NCI-H1092 treated with DMSO at 0.1 percent for 48 hours (cell line): ENCODE results near the gene EBI3.
"Not testable (repeated sequence)": the region's sequence is repeated elsewhere in the genome, so short reads cannot be mapped to it uniquely, and the experiment has no call there.

Experiments
- DNase-seq: peaks from one replicate; lab custom pipeline; 2025; lab: John Stamatoyannopoulos, UW

The EBI3 gene

DNA sequence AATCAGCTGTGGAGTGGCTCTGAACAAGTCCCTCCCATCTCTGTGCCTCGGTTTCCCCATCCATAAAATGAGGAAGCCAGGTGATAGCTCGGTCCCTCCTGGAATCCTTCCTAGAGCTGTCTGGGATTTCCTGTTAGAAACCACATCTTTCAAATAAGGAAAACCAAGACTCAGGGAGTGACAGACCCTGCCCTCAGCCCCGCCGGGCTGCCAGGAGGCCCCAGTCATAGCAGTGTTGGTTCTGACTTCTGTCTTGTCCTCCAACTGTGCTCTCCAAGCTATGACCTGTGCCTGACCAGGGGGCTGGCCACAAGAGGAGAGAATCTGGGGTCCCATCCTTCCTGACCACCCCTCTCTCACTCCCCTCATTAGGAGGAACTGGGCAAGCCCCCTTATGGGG, 48.7 kb downstream of the EBI3 start:
- no peak for DNase-seq

DNA sequence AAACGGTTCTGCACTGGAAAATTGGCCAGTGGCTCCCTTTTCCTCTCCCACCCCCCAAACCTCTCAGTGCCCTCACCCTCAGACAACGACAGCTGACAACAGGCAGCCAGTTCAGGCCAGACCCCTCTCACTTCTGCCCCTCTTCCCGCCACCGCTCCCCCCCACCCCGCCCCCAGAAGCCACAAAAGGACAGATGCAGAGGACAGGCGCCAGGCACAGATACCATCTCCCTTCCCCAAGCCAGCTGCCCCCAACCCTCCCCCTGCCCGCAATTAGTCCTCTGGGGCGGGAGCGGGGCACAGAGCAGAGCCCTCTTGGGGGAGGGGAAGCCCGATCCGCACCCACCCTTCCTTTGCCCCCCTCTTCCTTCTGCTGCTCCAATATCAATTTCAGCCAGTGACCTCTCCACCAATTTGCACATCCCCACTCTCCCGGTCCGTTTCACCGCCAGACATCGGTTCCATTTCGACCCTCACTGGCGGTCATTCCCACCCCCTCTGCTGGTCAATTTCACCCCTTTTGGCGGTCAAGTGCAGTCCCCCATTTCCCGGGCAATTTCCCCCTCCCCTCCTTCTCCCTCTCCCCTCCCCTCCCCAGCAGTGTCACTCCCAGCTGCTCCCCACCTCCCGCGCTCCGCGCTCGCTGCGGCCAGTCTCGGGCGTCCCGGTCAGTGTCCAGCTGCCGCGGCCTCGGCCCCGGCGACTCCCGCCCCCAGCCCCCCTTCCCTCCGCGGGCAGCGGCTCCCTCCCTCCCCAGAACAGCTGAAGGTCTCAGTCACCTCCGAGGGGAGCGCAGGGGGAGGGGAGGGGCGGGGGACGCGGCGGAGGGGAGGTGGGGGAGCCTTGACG, 49.3 kb downstream of the EBI3 start, which contains the start of gene SHD:
Gene SHD, plus strand, starts transcription at position 848 of the 848 bp plus-strand sequence. CDS start 798 bp downstream, outside the sequence.
- peak; percentile 41 for DNase-seq

DNA sequence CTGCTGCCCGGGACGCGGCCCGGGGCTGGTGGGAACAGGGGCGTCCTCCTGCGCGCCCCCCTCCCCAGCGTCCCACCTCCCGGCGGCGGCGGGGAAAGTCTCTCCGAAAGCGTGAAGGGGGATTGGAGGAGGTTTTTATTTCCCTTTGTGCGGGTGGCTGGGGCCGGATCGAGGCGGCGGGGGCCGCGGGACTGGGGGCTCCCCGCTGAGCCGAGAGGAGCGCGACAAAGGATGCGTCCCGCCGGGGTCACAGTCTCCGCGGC, 49.9 kb downstream of the EBI3 start:
- DNase-seq: no peak

DNA sequence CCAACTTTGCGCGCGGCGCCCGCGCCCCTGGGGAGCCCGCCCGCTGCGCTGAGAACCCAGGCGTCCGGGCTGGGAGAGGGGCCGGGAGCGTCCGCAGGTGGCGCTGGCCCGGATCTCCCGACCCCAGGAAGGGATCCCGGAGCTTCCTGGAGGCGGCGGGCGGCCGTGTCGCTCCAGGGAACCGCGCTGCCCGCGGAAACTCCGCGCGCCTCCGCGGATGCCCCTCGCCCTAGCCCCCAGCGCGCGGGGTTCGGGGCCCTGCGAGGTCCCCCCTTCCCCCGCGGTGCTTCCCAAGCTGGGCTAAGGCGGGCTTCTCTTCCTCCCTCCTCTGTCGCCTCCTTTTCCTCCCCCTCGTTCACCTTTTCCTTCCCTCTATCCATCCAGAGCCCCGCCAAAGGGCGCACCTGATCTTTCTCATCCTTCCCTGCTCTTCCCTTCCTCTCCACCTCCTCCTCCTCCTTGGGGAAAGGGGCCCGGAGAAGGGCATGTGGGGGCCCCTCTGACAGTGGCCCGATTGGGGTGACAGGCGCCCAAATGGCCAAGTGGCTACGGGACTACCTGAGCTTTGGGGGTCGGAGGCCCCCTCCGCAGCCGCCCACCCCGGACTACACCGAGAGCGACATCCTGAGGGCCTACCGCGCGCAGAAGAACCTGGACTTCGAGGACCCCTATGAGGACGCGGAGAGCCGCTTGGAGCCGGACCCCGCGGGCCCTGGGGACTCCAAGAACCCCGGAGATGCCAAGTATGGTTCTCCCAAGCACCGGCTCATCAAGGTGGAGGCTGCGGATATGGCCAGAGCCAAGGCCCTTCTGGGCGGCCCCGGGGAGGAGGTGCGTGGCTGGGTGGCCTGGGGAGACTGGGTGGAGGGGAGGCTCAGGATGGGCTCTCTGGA, 50.5 kb downstream of the EBI3 start:
- peak; percentile 21 for DNase-seq

DNA sequence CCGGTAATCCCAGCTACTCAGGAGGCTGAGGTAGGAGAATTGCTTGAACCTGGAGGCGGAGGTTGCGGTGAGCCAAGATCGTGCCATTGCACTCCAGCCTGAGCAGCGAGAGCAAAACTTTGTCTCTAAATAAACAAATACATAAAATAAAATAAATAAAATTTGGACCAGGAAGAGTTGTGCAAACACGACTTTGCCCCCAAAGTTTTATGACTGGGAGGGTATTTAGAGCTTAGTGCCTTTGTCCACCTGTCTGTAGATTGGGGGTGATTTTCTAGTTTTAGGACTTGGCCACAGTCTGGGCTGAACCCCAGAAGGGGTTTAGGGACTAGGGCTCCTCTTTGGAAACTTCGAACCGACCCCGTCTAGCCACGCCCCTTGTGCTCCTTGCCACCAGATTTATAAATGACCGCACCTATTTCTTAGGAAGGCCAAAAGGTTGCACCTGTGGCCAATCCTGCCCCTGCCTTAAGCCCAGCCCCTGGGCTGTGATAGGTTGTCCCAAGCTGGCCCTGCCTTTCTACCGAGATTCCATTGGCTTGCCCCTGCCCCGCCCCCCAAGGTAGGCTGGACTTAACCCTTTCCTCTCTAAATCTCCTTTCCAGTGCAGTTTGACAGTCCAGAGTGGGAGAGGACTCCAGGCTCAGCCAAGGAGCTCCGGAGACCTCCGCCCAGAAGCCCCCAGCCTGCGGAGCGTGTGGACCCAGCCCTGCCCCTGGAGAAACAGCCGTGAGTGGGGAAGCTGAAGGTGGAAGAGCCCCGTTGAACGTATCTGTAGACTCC, 55.0 kb downstream of the EBI3 start:
- DNase-seq: no peak

DNA sequence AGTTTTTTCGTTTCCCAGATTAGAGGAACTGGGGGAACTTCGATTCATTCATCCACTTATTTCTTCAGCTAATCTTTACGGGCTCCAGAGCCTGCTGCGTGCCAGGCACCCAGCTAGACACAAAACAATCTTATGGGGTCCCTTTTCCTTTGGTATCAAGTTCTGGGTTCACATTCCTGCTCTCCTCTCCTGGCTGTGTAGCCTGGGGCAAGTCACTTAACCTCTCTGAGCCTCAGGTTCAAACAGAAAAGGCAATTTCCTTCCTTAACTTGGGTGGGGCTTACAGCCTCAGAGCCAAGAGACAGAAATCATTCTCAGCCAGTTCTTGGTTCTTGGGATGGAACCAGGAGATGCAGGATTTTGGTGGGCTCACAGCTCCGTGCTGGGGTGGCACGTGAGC, 55.7 kb downstream of the EBI3 start:
- no peak for DNase-seq

DNA sequence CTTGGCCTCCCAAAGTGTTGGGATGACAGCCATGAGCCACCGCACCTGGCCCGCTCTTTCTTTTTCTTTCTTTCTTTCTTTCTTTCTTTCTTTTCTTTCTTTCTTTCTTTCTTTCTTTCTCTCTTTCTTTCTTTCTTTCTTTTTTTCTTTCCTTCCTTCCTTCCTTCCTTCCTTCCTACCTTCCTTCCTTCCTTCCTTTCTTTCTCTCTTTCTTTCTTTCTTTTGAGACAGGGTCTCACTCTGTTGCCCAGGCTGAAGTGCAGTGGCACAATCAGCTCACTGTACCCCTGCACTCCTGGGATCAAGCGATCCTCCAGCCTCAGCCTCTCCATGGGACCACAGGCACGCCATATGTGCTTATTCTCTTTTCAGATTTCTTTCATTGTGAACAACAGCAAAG, 56.8 kb downstream of the EBI3 start:
- not testable (repeated sequence) for DNase-seq
